ENCODE results near the gene UBE2J1.

Gene UBE2J1

GRCh38 chr6:89287351-89288028 lies 65.0 kb downstream of the UBE2J1 start:
- no peak for DNase-seq (ENCODE audit: low read depth)

- DNase-seq (ENCODE audit: low read depth), result no peak
Observed at GRCh38 chr6:89286516-89286915, 66.0 kb downstream of the UBE2J1 start.

DNA sequence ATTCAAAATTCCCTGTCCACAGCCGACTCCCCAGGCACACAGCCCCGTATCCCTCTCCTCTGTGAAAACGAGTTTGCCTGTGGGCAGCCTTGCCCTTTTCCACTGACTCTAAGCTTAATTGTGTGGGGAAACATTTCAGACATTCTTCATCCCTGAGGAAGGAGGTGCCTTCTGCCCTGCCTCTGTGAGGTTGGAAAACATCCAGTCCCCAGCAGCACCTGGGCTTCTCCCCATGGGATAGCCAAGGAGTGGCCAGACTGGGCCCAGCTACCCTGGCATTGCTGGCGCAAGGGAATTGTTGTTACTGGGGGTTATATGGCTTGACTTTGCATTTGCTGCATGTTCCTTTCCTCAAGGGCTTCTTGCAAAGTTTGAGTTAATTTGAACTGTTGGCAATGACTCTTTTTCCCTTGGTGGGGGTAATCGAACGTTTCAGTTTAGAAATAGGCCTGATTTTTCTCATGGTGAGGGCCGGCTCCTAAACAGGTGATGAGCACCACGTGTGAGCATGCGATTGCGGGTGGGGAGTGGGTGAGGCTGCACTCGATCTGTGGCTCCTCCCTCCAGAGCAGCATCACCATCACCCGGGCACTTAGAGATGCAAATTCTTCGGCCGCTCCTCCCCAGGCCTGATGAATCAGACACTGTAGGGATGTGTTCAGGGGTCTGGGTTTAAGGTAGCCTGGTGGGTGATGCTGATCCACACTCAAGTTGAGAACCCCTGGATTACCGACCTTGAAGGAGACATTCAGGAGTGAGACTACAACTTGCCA lies 67.4 kb downstream of the UBE2J1 start:
- DNase-seq (ENCODE audit: low read depth), result no peak

DNA sequence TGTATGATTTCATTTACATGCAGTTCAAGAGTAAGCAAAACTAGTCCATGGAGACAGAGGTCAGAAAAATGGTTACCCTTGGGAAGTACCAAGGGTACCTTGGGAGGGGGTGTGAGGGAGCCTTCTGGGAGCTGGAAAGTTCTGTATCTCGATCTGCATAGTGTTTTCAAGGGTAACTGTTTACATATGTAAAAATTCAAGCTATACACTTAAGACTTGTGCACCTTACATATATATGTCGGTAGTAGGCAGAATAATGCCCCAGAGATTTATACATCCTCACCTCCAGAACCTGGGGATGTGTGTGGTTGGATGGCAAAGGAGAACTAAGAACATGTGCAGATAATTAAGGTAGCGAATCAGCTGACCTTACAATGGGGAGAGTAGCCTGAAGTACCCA lies 68.4 kb downstream of the UBE2J1 start:
- no peak for DNase-seq (ENCODE audit: low read depth)

DNA sequence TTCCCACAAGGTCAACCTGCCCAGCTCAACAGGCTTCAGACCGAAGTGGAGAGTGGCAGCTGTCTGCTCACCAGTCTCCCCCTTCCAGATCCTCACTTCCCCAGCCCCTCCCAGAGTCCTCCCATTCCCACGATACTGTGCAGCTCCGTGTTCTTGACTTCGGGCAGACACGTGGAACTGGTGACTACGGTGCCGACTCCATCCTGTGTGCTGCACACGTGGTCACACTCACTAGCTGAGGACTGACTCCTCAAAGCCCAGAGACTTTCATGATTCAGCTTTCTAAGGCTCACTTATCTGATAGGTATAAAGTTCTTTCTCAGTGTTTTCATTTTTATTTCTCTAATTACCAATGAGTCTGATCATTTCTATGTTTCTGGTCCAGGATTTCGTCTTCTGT lies 69.8 kb downstream of the UBE2J1 start:
- no peak for DNase-seq (ENCODE audit: low read depth)

DNA sequence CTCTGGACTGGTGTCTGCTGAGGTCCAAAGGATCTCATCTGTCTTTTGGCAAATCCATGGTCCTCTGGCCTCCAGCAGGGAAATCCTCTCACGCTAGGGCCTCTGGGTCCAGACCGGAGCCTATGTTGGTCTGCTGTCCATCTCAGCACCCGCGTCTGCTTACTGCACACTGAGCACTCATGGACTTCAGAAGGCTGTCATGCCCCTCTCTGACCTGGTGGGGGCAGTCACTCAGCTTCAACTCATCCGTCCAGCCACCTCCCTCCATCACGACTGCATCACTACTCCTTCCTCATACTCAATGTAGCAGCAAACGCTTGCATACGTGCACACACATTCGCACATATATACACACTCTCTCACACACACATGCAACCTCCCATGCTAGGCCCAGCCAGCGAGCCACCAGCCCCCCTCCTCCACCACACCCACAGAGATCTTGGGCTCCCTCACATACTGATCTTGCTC lies 70.7 kb downstream of the UBE2J1 start:
- DNase-seq (ENCODE audit: low read depth), result no peak

- no peak for DNase-seq (ENCODE audit: low read depth)
Observed at GRCh38 chr6:89278956-89279355, 73.6 kb downstream of the UBE2J1 start.

Data from stimulated activated CD8-positive, alpha-beta memory T cell treated with anti-CD3 and anti-CD28 coated beads, Interleukin-15, amount 100 ng/mL, for 24 hours (primary cell).